DOHH2 (cell line): ENCODE measurements around the gene JMJD8.

Experiments
- H3F3A ChIP-seq: fragments of 200-600 bp; sonication (generic), shearing (Covaris generic); 2 replicates; pipeline ENCODE4 v1.6.0; 2016; ENCODE audit warnings: antibody characterized with exemption, mild to moderate bottlenecking; ENCODE audit not compliant: control insufficient read depth, insufficient read depth
- H3K27ac ChIP-seq: fragments of 200-600 bp; sonication (generic); 2 replicates; pipeline ENCODE4 v1.5.1; 2014; ENCODE audit warnings: low read depth, mild to moderate bottlenecking, low read length, moderate library complexity
- H3K27me3 ChIP-seq: fragments of 200-600 bp; sonication (generic); 2 replicates; pipeline ENCODE4 v1.6.1; 2014; ENCODE audit warnings: mild to moderate bottlenecking, low read length, mixed read lengths; ENCODE audit not compliant: control insufficient read depth
- H3K36me3 ChIP-seq: fragments of 200-600 bp; sonication (generic); 2 replicates; pipeline ENCODE4 v1.6.1; 2014; ENCODE audit warnings: mild to moderate bottlenecking, low read length, moderate library complexity, mixed read lengths; ENCODE audit not compliant: control insufficient read depth
- H3K4me1 ChIP-seq: fragments of 200-600 bp; sonication (generic); 2 replicates; pipeline ENCODE4 v1.6.1; 2014; ENCODE audit warnings: mild to moderate bottlenecking, low read length, mixed read lengths; ENCODE audit not compliant: control insufficient read depth
- H3K4me2 ChIP-seq: fragments of 200-600 bp; sonication (generic); 2 replicates; pipeline ENCODE4 v1.6.0; 2014; ENCODE audit warnings: mild to moderate bottlenecking, low read length, moderate library complexity
- H3K4me3 ChIP-seq: fragments of 200-600 bp; sonication (generic); 2 replicates; pipeline ENCODE4 v1.5.1; 2014; ENCODE audit warnings: mild to moderate bottlenecking, low read length, mixed read lengths
- H3K79me2 ChIP-seq: fragments of 200-600 bp; sonication (generic); 2 replicates; pipeline ENCODE4 v1.6.1; 2014; ENCODE audit warnings: mild to moderate bottlenecking, low read length, mixed read lengths; ENCODE audit not compliant: control insufficient read depth
- H3K9me2 ChIP-seq: fragments of 200-600 bp; sonication (generic); replicated peaks from 2 replicates; pipeline ENCODE4 v1.6.1; 2014; ENCODE audit warnings: mild to moderate bottlenecking, low read length, mixed read lengths; ENCODE audit not compliant: control insufficient read depth
- H3K9me3 ChIP-seq: fragments of 200-600 bp; sonication (generic); 2 replicates; pipeline ENCODE4 v1.6.1; 2014; ENCODE audit warnings: antibody characterized with exemption, low read length, mixed read lengths; ENCODE audit not compliant: control insufficient read depth, insufficient read depth
- H4K20me1 ChIP-seq: fragments of 200-600 bp; sonication (generic); 2 replicates; pipeline ENCODE4 v1.6.0; 2014; ENCODE audit warnings: low read depth, mild to moderate bottlenecking, antibody characterized with exemption, low read length, moderate library complexity; ENCODE audit not compliant: control insufficient read depth, insufficient read depth
- EZH2phosphoT487 ChIP-seq: fragments of 200-600 bp; sonication (generic); IDR thresholded peaks from 2 replicates; pipeline ENCODE4 v1.6.1; 2017; ENCODE audit warnings: borderline replicate concordance, mild to moderate bottlenecking, antibody characterized with exemption, low read length, moderate library complexity, mixed read lengths
- TF ChIP-seq, protein P1 (sequence below): fragments of 200-600 bp; sonication (generic); IDR thresholded peaks from one replicate; pipeline ENCODE4 v1.5.1; 2014; ENCODE audit warnings: antibody characterized with exemption, mild to moderate bottlenecking, low read depth, low read length; ENCODE audit not compliant: poor library complexity, severe bottlenecking

JMJD8 gene, protein sequence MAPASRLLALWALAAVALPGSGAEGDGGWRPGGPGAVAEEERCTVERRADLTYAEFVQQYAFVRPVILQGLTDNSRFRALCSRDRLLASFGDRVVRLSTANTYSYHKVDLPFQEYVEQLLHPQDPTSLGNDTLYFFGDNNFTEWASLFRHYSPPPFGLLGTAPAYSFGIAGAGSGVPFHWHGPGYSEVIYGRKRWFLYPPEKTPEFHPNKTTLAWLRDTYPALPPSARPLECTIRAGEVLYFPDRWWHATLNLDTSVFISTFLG

DNA sequence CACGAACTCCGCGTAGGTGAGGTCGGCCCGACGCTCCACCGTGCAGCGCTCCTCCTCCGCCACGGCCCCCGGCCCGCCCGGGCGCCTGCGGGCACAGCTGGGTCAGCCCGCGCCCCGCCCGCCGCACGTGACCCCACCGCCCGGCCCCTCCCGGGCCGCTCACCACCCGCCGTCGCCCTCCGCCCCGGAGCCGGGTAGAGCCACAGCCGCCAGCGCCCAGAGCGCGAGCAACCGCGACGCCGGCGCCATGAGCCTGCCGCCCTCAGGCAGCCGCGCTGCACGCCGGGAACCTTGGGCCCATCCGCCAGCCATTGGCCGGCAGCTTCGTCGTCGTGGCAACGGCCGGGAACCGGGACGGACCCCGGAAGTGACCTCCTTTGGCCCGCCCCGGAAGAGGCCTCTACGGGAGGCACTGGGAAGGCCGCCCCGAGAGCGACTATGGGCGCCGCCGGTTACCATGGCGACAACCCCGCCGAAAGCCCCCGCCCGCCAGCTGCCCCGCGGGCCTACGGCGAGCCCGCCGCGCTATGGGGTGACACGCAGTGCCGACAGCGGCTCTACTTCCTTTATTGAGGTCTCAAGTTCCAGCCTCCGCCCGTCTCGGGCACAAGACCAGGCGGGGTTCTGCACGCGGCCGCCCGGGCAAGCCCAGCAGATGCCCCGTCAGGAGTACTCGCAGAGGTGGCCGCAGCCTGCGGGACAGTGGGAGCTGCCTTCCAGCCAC, at the start of gene JMJD8:
Gene JMJD8 (minus strand): TSS at position 264 of the 724 bp plus-strand sequence. CDS start 15 bp downstream, at position 249.
- Histone ChIP-seq H3K4me3 (peak within 1 kb of the TSS; percentile 93), H3K4me1 (peaks cover 47% of the 10 kb centered on the region), H3K79me2 (peaks cover 48% of the 10 kb centered on the region), H3K9me3 (no peaks in the 10 kb centered on the region), H3K4me2 (peak within 1 kb of the TSS; percentile 97), H3K27ac (0 out of 2 replicates have a peak within 1 kb of the TSS, but pooled peaks have one; percentile 18), H3K9me2 (no peaks in the 10 kb centered on the region), H4K20me1 (peaks cover 19% of the 10 kb centered on the region), H3K27me3 (no peaks in the 10 kb centered on the region), H3K36me3 (peaks cover 59% of the 10 kb centered on the region), H3F3A (no peaks in the 10 kb centered on the region)
- TF ChIP-seq, protein P1, sequence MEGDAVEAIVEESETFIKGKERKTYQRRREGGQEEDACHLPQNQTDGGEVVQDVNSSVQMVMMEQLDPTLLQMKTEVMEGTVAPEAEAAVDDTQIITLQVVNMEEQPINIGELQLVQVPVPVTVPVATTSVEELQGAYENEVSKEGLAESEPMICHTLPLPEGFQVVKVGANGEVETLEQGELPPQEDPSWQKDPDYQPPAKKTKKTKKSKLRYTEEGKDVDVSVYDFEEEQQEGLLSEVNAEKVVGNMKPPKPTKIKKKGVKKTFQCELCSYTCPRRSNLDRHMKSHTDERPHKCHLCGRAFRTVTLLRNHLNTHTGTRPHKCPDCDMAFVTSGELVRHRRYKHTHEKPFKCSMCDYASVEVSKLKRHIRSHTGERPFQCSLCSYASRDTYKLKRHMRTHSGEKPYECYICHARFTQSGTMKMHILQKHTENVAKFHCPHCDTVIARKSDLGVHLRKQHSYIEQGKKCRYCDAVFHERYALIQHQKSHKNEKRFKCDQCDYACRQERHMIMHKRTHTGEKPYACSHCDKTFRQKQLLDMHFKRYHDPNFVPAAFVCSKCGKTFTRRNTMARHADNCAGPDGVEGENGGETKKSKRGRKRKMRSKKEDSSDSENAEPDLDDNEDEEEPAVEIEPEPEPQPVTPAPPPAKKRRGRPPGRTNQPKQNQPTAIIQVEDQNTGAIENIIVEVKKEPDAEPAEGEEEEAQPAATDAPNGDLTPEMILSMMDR = no peak

DNA sequence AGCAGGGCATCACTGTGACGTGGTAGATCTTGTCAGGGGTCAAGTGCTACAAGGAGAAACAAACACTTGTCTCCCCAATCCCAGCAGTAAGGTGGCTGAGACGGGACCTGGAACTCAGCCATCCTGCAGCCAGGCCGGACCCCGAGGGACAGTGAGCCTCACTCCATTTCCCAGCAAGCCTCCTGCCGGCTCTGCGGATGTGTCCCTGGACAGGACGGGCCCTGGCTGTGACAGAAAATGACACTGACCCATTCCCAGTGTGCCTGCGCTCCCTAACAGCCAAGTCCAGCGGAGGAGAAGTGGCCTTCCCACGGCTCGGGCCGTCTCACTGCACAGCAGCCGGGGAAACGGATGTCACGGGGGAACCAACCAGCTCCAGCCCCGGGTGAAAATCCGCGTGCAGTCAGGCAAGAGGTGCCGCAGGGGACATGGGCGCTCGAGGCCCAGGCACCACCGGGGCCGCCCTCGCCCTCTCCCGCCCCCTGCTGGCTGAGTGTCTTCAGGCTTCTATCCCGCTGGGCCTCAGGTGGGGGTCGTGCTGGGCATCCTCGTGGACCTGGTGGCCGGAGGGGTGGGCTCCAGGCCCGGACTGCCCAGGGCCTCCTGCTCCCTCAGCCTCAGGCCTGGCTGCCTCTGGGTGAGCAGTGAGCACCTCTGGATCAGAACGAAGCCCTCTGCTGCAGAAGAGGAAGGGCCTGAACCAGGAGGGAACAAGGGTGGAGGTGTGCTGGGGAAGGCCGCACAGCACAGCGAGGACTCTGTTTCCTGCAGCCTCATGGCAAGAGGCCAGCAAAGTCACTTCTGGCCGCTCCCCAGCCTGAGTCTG, 49.5 kb upstream of the JMJD8 start:
- H3K4me2 ChIP-seq = no peak overlapping the region; the same call in 1 of the 2 replicates
- TF ChIP-seq EZH2phosphoT487 = no peak
- TF ChIP-seq, protein P1 = peak; percentile 88
- H3K4me3 ChIP-seq = no peak overlapping the region
- H3K27me3 ChIP-seq = no peaks in the 10 kb centered on the region
- peaks cover 90% of the 10 kb centered on the region for H3K36me3 ChIP-seq
- peaks cover 27% of the 10 kb centered on the region for H3K79me2 ChIP-seq
- H4K20me1 ChIP-seq = no peaks in the 10 kb centered on the region
- H3K9me3 ChIP-seq = no peaks in the 10 kb centered on the region
- no peak overlapping the region for H3K27ac ChIP-seq
- H3F3A ChIP-seq = peaks cover 10% of the 10 kb centered on the region
- H3K9me2 ChIP-seq = no peaks in the 10 kb centered on the region
- H3K4me1 ChIP-seq = peaks cover 70% of the 10 kb centered on the region

DNA sequence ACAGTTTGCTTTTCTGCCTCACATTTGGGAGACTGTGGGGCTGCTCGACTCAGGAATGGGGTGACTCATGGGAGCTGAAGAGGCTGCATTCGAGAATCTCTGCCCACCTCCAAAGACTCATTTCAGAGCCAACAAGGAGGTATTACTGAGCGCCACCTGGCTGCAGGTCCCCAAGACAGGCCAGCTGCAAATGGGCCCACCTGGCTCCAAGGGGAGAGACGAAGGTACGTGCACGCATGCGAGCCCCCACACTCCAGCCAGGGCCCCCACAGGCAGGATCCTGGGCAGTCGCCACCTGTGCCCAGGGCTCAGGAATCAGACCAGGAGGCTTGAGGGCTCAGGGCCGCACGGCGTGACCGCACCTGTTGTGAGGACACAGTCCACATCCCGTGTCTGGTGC, 48.8 kb upstream of the JMJD8 start:
- Histone ChIP-seq H3K27me3 (no peaks in the 10 kb centered on the region), H3K4me2 (no peak overlapping the region), H3F3A (peaks cover 6% of the 10 kb centered on the region), H3K9me2 (no peaks in the 10 kb centered on the region), H3K9me3 (no peaks in the 10 kb centered on the region), H3K4me1 (peaks cover 68% of the 10 kb centered on the region), H3K79me2 (peaks cover 27% of the 10 kb centered on the region), H3K27ac (no peak overlapping the region), H3K4me3 (no peak overlapping the region), H4K20me1 (no peaks in the 10 kb centered on the region), H3K36me3 (peaks cover 87% of the 10 kb centered on the region)
- TF ChIP-seq, protein P1 = peak; percentile 17
- TF ChIP-seq EZH2phosphoT487 = no peak
